Astrocyte of the cerebellum (primary cell): ENCODE data around the gene PRDM16.

Source experiments
- DNase-seq: peaks from one replicate; pipeline ENCODE4 v3.0.0-alpha.2; 2011; ENCODE audit warnings: low read depth
- H3K4me3 ChIP-seq: 2 replicates; pipeline ENCODE4 v1.5.1; 2011; ENCODE audit warnings: mild to moderate bottlenecking, low read depth, low read length, moderate library complexity
- in situ Hi-C: cut with HindIII; loops from 2 replicates; pipeline ENCODE4 v1.10.0; 2017; ENCODE audit warnings: low sequenced_read_pairs
- TF ChIP-seq, protein P1 (sequence below): IDR thresholded peaks from 2 replicates; pipeline ENCODE4 v1.5.1; 2012; ENCODE audit warnings: low read length, low read depth, moderate library complexity, mild to moderate bottlenecking; ENCODE audit errors: missing control alignments

Gene PRDM16

DNA sequence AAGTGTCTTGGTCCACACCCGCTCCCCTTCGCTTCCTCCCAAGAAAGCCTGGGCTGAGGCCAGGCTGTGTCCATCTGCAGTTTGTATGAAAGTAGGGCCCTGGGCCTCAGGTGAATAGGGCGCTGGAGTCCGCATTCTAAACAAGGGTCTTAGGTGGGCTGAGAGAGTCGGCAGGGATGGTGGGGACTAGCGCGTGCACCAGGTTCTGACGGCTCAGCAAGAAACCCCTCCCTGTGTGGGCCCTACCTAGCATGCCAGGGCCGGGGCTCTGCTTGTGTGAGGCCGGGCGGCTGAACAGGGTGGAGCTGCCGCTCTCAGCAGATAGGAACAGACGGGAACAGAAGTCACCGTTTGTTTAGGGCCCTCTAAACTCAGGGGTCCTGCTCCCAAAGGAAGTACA is 46.0 kb upstream of the PRDM16 start:
- no peak for DNase-seq
- in situ Hi-C loops, result no loop called here
- H3K4me3 ChIP-seq, result no peak overlapping the region
- TF ChIP-seq, protein P1, sequence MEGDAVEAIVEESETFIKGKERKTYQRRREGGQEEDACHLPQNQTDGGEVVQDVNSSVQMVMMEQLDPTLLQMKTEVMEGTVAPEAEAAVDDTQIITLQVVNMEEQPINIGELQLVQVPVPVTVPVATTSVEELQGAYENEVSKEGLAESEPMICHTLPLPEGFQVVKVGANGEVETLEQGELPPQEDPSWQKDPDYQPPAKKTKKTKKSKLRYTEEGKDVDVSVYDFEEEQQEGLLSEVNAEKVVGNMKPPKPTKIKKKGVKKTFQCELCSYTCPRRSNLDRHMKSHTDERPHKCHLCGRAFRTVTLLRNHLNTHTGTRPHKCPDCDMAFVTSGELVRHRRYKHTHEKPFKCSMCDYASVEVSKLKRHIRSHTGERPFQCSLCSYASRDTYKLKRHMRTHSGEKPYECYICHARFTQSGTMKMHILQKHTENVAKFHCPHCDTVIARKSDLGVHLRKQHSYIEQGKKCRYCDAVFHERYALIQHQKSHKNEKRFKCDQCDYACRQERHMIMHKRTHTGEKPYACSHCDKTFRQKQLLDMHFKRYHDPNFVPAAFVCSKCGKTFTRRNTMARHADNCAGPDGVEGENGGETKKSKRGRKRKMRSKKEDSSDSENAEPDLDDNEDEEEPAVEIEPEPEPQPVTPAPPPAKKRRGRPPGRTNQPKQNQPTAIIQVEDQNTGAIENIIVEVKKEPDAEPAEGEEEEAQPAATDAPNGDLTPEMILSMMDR, result no peak

DNA sequence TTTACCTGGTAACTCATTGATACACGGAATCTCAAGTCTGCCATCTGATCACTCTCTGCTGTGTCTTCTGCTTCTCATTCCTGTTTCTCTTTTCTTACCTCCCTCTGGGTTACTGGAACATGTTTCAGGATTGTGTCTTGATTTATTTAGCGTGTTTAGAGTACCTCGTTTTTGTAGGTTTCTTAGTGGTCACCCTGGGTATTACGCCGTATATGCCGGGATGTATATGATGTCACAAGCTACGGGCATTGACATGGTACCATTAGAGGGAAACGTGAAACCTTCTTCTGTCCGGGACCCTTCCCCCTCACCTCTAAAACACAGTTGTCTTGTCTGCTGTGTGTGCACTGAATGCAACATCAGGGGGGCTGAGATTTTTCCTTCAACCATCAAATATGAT is 45.0 kb upstream of the PRDM16 start:
- no peak overlapping the region for H3K4me3 ChIP-seq
- TF ChIP-seq, protein P1, result no peak
- in situ Hi-C loops, result no loop called here
- DNase-seq, result no peak

DNA sequence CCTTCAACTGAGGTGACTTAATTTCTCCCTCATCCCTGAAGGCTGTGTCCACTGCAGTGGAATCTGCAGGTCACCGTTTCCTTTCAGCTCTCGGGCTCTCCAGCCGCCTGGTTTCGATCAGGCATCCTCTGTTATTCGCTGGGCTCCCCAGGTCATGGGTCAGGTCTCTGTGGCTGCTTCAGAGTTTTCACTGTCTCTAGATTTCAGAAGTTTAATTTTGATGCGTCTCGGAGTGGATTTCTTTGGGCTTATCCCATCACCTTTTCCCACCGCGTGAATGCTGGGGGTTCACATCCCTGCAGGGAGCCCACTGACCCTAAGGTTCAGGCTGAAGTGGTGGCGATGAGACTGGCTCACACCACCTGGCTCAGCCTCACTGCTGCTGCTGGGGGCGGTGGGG is 44.4 kb upstream of the PRDM16 start:
- TF ChIP-seq, protein P1, result no peak
- no peak for DNase-seq
- no peak overlapping the region for H3K4me3 ChIP-seq
- in situ Hi-C loops, result no loop called here

DNA sequence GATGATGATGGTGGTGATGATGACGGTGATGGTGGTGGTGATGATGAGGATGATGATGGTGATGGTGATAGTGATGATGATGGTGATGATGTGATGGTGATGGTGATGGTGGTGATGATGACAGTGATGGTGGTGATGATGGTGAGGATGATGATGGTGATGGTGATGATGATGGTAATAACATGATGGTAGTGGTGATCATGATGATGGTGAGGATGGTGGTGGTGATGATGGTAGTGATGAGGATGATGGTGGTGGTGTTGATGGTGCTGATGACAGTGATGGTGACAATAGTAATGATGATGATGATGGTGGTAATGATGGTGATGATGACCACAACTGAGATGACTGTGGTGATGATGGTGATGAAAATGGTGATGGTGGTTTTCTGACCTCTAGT is 42.9 kb upstream of the PRDM16 start:
- no peak overlapping the region for H3K4me3 ChIP-seq
- TF ChIP-seq, protein P1, result no peak
- DNase-seq, result no peak
- in situ Hi-C loops, result no loop called here

DNA sequence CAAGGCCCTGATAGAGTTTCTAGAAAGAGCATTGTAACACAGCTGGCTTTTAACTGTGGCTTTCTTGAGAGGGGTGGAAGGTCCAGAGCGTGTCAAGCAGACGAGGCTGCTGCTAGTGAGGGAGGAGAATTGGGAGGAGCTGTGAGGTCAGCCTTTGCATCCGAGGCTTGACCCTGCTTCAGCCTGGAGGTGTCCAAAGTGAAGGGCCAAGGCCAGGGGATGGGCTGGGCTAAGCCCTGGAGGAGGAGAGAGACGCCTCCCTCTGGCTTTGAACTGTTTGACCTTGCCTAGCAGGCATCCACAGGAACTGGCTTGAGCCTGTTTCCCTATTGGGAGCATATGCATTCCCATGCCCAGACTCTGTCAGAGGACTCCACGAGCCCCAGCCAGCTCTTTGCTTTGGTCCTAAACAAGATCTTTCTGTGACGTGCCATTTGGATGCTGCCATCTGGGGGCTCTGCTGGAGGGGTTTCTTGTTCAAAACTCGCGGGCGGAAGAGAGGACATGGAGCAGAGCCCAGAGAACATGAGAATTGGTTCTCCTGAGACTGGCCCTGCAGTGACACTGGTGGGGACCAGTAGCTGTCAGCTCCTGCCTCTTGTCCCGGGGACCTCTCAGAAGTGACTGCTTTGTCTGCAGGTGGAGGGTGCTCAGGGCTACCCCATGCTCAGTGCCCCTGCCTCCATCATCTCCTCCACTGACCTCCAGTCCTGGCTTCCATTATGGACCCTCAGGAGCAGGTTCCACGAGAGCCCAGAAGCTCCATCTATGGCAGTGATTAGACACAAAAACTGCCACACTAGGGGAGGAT is 42.2 kb upstream of the PRDM16 start:
- H3K4me3 ChIP-seq, result no peak overlapping the region
- in situ Hi-C loops, result no loop called here
- TF ChIP-seq, protein P1, result no peak
- DNase-seq, result no peak

DNA sequence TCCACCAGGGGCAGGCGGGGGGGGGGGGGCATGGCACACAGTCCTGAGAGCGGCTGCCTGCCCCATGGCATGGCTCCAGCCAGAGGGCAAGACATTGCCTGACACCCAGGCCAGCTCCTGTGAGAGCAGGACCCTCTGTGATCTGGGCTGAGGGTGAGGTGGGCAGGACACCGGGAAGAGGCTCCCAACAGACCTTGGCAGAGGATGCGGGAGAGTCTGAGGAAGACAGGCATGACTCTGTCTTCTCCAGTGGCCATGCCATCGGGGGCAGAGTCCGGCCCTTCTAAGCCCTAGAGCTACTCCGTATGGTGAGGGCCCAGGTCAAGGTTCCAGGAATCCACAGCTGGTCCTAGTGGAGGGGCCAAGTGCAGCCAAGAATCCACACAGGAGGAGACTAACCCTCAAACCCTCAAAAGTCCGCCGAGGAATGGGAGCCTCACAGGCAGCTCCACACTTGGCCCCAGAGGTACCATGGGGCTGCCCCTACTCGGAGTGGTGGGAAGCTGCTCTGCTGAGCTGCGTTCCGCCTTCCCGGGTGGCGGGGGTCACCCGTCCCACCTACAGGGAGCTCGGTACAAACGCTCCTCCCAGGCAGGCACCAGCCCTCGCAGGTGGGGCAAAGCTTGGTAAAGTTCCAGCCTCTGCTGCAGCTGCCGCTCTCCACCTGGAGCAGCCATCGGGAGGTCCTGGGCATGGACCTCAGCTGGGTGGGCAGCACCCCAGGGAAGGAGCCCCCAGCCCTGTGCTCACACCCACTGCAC is 41.2 kb upstream of the PRDM16 start:
- TF ChIP-seq, protein P1, result no peak
- in situ Hi-C loops, result no loop called here
- no peak for DNase-seq
- H3K4me3 ChIP-seq, result no peak overlapping the region
